ENCODE data around the gene IL4I1. TPM values are rescaled to one million over a fixed set of nuclear protein-coding genes. Genes with fewer than 3 reads are reported as not detected.

IL4I1 gene
- total RNA-seq, 2 donors from 2014 or later = 0.34 to 0.38 TPM

DNA sequence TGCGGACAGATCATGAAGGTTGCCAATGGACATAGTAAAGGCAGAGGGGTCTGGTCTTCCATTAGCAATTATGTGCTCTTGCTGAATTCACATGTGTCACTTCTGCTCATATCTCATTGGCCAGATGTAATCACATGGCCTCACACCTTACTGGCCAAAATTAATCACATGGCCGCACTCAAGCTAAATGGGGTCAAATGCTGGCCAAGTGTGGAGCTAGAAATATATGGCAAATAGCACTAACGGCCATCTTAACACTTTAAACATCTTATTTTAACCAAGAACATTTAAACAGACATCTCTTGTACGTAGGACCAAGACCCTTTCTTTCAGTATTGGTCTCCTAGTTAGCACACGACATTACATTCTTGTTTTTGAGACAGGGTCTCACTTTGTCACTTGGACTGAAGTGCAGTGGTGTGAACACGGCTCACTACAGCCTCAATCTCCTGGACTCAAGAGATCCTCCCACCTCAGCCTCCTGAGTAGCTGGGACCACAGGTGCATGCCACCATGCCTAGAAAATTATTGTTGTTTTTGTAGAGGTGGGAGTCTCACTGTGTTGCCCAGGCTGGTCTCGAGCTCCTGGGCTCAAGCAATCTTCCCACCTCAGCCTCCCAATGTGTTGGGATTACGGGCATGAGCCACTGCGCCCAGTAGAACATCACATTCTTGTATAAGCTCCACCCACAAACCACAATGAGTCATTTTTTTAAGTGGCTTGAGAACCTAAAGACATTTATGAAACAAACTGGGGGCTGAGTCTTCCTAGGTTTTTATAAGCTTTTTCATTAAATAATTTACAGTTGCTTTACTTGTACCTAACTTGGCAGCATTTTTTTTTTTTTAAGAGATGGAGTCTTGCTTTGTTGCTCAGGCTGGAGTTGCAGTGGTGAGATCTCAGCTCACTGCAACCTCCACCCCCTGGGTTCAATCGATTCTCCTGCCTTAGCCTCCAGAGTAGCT, 48.7 kb downstream of the IL4I1 start:
- DNase-seq (no peak), ATAC-seq (no peak)
- intact Hi-C loops (cut with DNase I) = no loop called here

DNA sequence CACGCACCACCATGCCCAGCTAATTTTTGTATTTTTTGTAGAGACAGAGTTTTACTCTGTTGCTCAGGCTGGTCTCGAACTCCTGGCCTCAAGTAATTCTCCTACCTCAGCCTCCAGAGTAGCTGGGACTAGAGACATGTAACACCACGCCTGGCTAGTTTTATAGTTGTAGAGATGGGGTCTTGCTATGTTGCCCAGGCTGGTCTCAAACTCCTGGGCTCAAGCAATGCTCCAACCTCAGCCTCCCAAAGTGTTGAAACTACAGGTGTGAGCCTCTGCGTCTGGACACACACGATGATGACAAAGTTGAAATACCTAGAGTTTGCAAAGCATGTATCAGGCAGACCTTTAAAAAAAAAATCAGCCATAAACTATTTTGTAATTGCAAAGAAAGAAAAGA, 50.3 kb downstream of the IL4I1 start:
- intact Hi-C loops (cut with DNase I) = no loop called here
- ATAC-seq (no peak), DNase-seq (no peak)

DNA sequence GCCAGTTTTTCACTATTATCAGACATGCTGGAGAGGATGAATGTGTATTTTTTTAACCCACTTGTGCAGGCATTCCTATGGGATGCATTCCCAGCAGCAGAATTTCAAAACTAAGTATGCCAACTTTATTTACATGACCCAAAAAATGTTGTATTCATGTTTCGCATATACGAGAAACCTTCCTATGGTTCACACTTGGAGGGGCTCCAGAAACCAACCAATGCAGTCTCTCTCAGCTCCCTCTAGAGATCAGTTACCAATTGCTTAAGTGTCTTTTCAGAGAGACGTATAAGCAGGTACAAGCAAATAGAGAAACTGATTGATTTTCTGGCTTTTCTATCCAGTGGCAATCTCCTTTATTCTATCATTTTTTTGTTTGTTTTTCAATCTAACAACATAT, 51.3 kb downstream of the IL4I1 start:
- intact Hi-C loops (cut with DNase I) = no loop called here
- ATAC-seq = no peak
- no peak for DNase-seq

DNA sequence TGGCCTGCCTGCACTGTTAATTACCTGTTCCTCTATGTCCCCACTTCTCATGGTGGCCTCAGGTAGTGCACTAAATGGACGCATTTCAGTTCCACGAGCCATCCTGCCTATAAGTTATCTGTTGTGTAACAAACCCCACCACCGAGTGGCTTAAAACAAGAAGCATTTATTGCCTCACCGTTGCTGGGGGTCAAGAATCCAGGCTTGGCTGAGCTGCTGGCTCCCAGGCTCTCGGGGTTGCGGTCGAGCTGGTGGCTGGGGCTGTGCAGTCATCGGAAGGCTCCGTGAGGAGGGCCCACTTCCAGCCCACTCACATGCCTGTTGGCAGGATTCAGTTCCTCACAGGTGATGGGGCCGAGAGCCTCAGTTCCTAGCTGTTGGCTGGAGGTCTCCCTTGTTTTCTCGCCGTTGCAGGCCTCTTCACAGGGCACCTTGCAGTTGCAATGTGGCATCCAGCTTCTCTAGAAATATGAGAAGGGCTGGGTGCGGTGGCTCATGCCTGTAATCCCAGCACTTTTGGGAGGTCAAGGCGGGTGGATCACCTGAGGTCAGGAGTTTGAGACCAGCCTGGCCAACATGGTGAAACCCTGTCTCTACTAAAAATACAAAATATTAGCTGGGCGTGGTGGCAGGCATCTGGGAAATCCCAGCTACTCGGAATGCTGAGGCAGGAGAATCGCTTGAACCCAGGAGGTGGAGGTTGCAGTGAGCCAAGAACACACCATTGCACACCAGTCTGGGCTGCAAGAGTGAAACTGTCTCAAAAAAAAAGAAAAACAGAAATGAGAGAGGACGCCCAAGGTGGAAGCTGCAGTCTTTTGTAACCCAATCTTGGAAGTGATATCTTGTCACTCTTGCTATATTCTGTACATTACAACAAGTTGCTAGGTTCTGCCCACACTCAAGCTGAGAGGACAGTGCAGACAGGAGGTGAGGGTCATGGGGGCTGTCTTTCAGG, 52.3 kb downstream of the IL4I1 start:
- DNase-seq (no peak), ATAC-seq (no peak)
- intact Hi-C loops (cut with DNase I) = no loop called here

DNA sequence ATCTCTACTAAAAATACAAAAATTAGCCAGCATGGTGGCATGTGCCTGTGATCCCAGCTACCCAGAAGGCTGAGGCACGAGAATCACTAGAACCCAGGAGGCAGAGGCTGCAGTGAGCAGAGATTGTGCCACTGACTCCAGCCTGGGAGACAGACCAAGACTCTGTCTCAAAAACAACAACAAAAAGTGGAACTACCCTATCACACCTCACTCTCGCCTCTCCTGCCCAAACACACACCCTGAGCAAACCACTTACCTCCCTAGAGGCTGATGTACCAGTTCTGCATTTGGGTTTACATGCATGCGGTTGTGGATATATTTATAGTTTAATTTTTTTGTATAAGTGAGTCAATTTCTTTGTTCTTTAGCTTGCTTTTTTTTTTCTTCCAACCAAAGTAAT, 53.4 kb downstream of the IL4I1 start:
- ATAC-seq (no peak), DNase-seq (no peak)
- intact Hi-C loops (cut with DNase I) = no loop called here

DNA sequence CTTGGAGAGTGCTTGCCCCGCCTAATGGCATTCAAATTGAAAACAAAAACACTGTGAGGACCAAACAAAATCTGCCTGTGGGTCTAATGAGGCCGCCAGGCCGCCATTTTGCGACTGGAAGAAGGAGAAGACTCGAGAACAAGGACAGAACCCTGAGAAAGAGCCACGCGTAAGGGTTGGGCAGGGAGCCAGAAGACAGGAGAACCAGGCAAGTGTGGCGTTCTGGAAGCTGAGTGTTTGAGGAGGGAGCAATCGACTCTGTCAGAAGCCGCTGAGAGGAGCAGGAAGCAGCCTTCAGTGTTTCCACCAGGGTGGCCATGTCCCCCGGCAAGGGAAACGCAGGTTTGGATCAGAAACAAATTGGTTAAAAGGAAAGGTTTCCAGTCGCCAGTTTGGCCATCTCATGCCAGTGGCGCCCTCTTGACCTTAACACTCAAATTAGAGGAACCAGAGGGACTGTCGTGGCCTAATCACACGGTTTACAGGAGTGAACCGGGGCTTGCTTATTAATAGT, 55.9 kb downstream of the IL4I1 start:
- no peak for ATAC-seq
- intact Hi-C loops (cut with DNase I) = no loop called here
- DNase-seq = no peak

DNA sequence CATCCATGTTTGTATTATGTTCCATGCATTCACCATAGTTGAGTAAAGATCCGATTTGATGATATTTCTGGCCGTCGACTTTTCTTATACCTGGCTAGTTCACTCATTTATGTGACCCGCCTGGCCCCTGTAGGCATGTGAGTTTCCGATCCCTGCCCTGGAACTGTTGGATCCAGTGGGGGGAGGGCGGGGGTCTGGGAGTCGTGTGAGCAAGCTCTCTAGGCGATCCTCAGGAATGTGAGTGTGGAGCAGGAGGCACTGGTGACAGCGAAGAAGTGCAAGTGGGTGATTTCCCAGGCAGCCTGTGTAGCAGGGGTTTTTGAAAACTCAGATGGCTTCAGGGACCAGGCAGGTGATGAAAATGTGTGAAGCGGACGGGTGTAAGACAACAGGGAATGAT, 56.4 kb downstream of the IL4I1 start:
- intact Hi-C loops (cut with DNase I) = no loop called here
- no peak for DNase-seq
- no peak for ATAC-seq

DNA sequence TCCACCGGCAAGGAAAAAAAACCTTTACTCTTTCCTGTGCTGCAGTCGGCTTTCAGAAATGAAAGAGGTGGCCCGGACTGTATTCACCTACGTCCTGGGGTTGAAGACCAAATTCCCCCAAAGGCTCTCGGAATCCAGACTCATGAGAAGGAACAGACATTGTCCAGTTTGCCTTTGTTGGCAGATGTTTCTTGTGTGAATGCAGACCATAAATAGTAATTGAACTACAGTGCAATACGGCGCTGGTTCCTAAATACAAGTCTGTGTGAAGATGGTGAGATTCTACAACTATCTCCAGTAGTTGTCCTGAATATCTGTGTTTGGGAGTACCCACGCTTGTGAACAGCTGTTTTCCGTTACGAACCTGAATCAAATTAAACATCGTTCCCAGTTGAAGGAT, 57.0 kb downstream of the IL4I1 start:
- ATAC-seq (no peak), DNase-seq (no peak)
- intact Hi-C loops (cut with DNase I) = no loop called here

Small RNA genes within 50 kb of the gene (microRNA-seq; reads per million reads assigned to microRNA genes)
- 0 to 0.40 reads per million in 2 donors for gene MIR4749
- gene MIR4750 = 0 to 0.60 reads per million in 2 donors

Other genes starting within 250 kb of the IL4I1 start
- gene IRF3, start 231.0 kb downstream of the IL4I1 start, total RNA-seq = 10 to 100 TPM; 46.3 to 48.1 TPM
- gene BCL2L12, start 231.0 kb downstream of the IL4I1 start, total RNA-seq = 10 to 100 TPM; 12.0 to 12.5 TPM
- 100 to 1,000 TPM; 137 to 159 TPM for gene PRMT1, start 219.6 kb downstream of the IL4I1 start, total RNA-seq
- gene ADM5, start 207.3 kb downstream of the IL4I1 start, total RNA-seq = 1 to 10 TPM; 1.1 to 1.2 TPM
- 1 to 10 TPM; 4.7 to 5.1 TPM for gene CPT1C, start 205.8 kb downstream of the IL4I1 start, total RNA-seq
- 1 to 10 TPM in 1 of 2 donors, under 1 TPM in 1; 0.76 to 1.1 TPM for gene TSKS, start 133.6 kb downstream of the IL4I1 start, total RNA-seq
- 10 to 100 TPM; 68.0 to 77.8 TPM for gene AP2A1, start 129.9 kb downstream of the IL4I1 start, total RNA-seq
- gene FUZ, start 83.6 kb downstream of the IL4I1 start, total RNA-seq = 10 to 100 TPM; 11.0 to 16.2 TPM
- gene MED25, start 78.6 kb downstream of the IL4I1 start, total RNA-seq = 10 to 100 TPM; 48.7 to 55.6 TPM
- 100 to 1,000 TPM; 113 to 122 TPM for gene PTOV1, start 45.7 kb downstream of the IL4I1 start, total RNA-seq
- 10 to 100 TPM; 38.7 to 54.5 TPM for gene PNKP, start 29.3 kb downstream of the IL4I1 start, total RNA-seq
- 10 to 100 TPM; 33.5 to 36.6 TPM for gene AKT1S1, start 19.5 kb downstream of the IL4I1 start, total RNA-seq
- 10 to 100 TPM; 28.3 to 36.0 TPM for gene TBC1D17, start 19.2 kb downstream of the IL4I1 start, total RNA-seq
- 10 to 100 TPM; 16.6 to 18.9 TPM for gene ATF5, start 32.3 kb upstream of the IL4I1 start, total RNA-seq
- gene NUP62, start 32.6 kb upstream of the IL4I1 start, total RNA-seq = 10 to 100 TPM; 28.1 to 29.8 TPM
- 1 to 10 TPM in 1 of 2 donors, under 1 TPM in 1; 0.39 to 1.3 TPM for gene SIGLEC11, start 64.3 kb upstream of the IL4I1 start, total RNA-seq
- 10 to 100 TPM; 18.5 to 23.5 TPM for gene VRK3, start 128.5 kb upstream of the IL4I1 start, total RNA-seq
- 1 to 10 TPM; 4.3 to 6.1 TPM for gene ZNF473, start 129.1 kb upstream of the IL4I1 start, total RNA-seq

All from left cardiac atrium (tissue), 4 donors.